ENCODE measurements around the gene HS6ST3. TPM values are rescaled to one million over a fixed set of nuclear protein-coding genes. Genes with fewer than 3 reads are reported as not detected.

HS6ST3 gene
- polyA plus RNA-seq, 1 donor, result 0.23 TPM

GRCh38 chr13:96314974-96315373, 225.1 kb downstream of the HS6ST3 start:
- DNase-seq, result no peak

GRCh38 chr13:96338030-96338429, 248.1 kb downstream of the HS6ST3 start:
- DNase-seq, result no peak

- DNase-seq, result no peak
These were observed 252.4 kb downstream of the HS6ST3 start for GRCh38 chr13:96342286-96342685.

- no peak for DNase-seq
These were observed 253.1 kb downstream of the HS6ST3 start for GRCh38 chr13:96342852-96343465.

- DNase-seq, result no peak
These were observed 257.0 kb downstream of the HS6ST3 start for GRCh38 chr13:96346921-96347320.

- no peak for DNase-seq
These were observed 283.7 kb downstream of the HS6ST3 start for GRCh38 chr13:96373597-96373996.

GRCh38 chr13:96377835-96378234, 287.9 kb downstream of the HS6ST3 start:
- DNase-seq, result no peak

- no peak for DNase-seq
These were observed 290.1 kb downstream of the HS6ST3 start for GRCh38 chr13:96379967-96380366.

- no peak for DNase-seq
These were observed 291.8 kb downstream of the HS6ST3 start for GRCh38 chr13:96381681-96382080.

- no peak for DNase-seq
These were observed 298.7 kb downstream of the HS6ST3 start for GRCh38 chr13:96388598-96388997.

- no peak for DNase-seq
These were observed 301.7 kb downstream of the HS6ST3 start for GRCh38 chr13:96391606-96392005.

- DNase-seq, result no peak
These were observed 307.9 kb downstream of the HS6ST3 start for GRCh38 chr13:96397807-96398206.

GRCh38 chr13:96398486-96398885, 308.6 kb downstream of the HS6ST3 start:
- DNase-seq, result no peak

GRCh38 chr13:96403241-96403640, 313.3 kb downstream of the HS6ST3 start:
- no peak for DNase-seq

GRCh38 chr13:96403651-96404050, 313.7 kb downstream of the HS6ST3 start:
- DNase-seq, result no peak

GRCh38 chr13:96415831-96416385, 326.0 kb downstream of the HS6ST3 start:
- no peak for DNase-seq

GRCh38 chr13:96417939-96418685, 328.2 kb downstream of the HS6ST3 start:
- no peak for DNase-seq

GRCh38 chr13:96421314-96421713, 331.4 kb downstream of the HS6ST3 start:
- no peak for DNase-seq

- DNase-seq, result no peak
These were observed 332.1 kb downstream of the HS6ST3 start for GRCh38 chr13:96422002-96422401.

- DNase-seq, result no peak
These were observed 336.3 kb downstream of the HS6ST3 start for GRCh38 chr13:96426167-96426566.

GRCh38 chr13:96428911-96429310, 339.0 kb downstream of the HS6ST3 start:
- DNase-seq, result no peak

- no peak for DNase-seq
These were observed 341.2 kb downstream of the HS6ST3 start for GRCh38 chr13:96431044-96431581.

GRCh38 chr13:96444676-96445075, 354.8 kb downstream of the HS6ST3 start:
- DNase-seq, result no peak

- DNase-seq, result no peak
These were observed 360.0 kb downstream of the HS6ST3 start for GRCh38 chr13:96449920-96450319.

All from hindlimb muscle (tissue), 1 donor.